B cell (primary cell): ENCODE data around the gene KNSTRN. TPM values are rescaled to one million over a fixed set of nuclear protein-coding genes. Genes with fewer than 3 reads are reported as not detected.

Source experiments
- ATAC-seq: fragments of 200-7000 bp; cut with Tn5 transposase; one replicate; pipeline ENCODE4 v1.10.0; 2021; ENCODE audit warnings: low read depth, mild to moderate bottlenecking, moderate number of reproducible peaks, moderate library complexity
- CTCF ChIA-PET: fragments of 350-600 bp; sonication (Branson Sonifier 250); formaldehyde crosslinking; loops from one replicate; lab custom pipeline; 2021; ENCODE audit warnings: antibody characterized with exemption, inconsistent platforms; lab: Charles Lee
- POLR2A ChIA-PET: fragments of 350-600 bp; sonication (Branson Sonifier 250); formaldehyde crosslinking; loops from one replicate; lab custom pipeline; 2021; ENCODE audit warnings: antibody characterized with exemption; lab: Charles Lee
- DNase-seq: peaks from one replicate; pipeline ENCODE4 v3.0.0; 2013
- H2AFZ ChIP-seq: 2 replicates; pipeline ENCODE4 v1.6.1; 2012; ENCODE audit warnings: mild to moderate bottlenecking, low read depth, low read length; ENCODE audit not compliant: insufficient read depth, poor library complexity, severe bottlenecking
- H3K27ac ChIP-seq, 2 donors: 1 replicate in 1 of 2; 2 replicates in 1 of 2; pipeline ENCODE4 v1.5.1; 2012 to 2013; ENCODE audit warnings: low read length in 2 of 2, mild to moderate bottlenecking in 2 of 2, moderate library complexity in 1 of 2
- H3K27me3 ChIP-seq, 4 experiments: fragments of 200-600 bp in 1 of 4; sonication (generic) in 1 of 4; replicated peaks in 1 of 4; 1 replicate in 2 of 4; 2 replicates in 2 of 4; pipeline versions ENCODE4 v1.6.1 to v1.7.0; 2013 to 2016; ENCODE audit warnings: low read length in 3 of 4, mild to moderate bottlenecking in 2 of 4, mixed read lengths in 1 of 4, moderate library complexity in 1 of 4; ENCODE audit not compliant: insufficient read depth in 4 of 4, control insufficient read depth in 3 of 4; ENCODE audit errors: control extremely low read depth in 1 of 4
- H3K36me3 ChIP-seq, 2 experiments: replicated peaks in 1 of 2; 1 replicate in 1 of 2; 2 replicates in 1 of 2; pipeline versions ENCODE4 v1.6.1 to v1.7.1; 2013; ENCODE audit warnings: low read length in 1 of 2; ENCODE audit not compliant: insufficient read depth in 2 of 2, control insufficient read depth in 1 of 2; ENCODE audit errors: control extremely low read depth in 1 of 2, extremely low read depth in 1 of 2
- H3K4me1 ChIP-seq, 2 donors: fragments of 200-600 bp in 1 of 2; sonication (generic) in 1 of 2; 1 replicate in 1 of 2; 2 replicates in 1 of 2; pipeline versions ENCODE4 v1.5.1 to v1.6.1; 2013 to 2017; ENCODE audit warnings: low read length in 2 of 2; ENCODE audit not compliant: control insufficient read depth in 2 of 2, insufficient read depth in 2 of 2
- H3K4me2 ChIP-seq: replicated peaks from 2 replicates; pipeline ENCODE3; 2012; ENCODE audit warnings: mild to moderate bottlenecking, low read depth, low read length; ENCODE audit not compliant: poor library complexity, severe bottlenecking
- H3K4me3 ChIP-seq, 5 experiments: fragments of 200-600 bp in 1 of 5; sonication (generic) in 1 of 5; 1 replicate in 3 of 5; 2 replicates in 2 of 5; pipeline versions ENCODE4 v1.5.1 to v1.7.0; 2011 to 2016; ENCODE audit warnings: low read length in 4 of 5, mild to moderate bottlenecking in 4 of 5, low read depth in 2 of 5, control low read depth in 1 of 5, moderate library complexity in 1 of 5; ENCODE audit not compliant: insufficient read depth in 1 of 5; ENCODE audit errors: control extremely low read depth in 1 of 5, extremely low read depth in 1 of 5
- H3K79me2 ChIP-seq: fragments of 200-600 bp; sonication (generic); one replicate; pipeline ENCODE4 v1.6.0; 2016; ENCODE audit warnings: low read length; ENCODE audit not compliant: control insufficient read depth, insufficient read depth
- H3K9ac ChIP-seq: fragments of 200-600 bp; sonication (generic); 2 replicates; pipeline ENCODE4 v1.6.1; 2017; ENCODE audit warnings: mild to moderate bottlenecking, low read length, moderate library complexity
- H3K9me3 ChIP-seq, 3 donors: one replicate each; pipeline versions ENCODE4 v1.6.1 to v1.7.1; 2013; ENCODE audit warnings: low read length in 2 of 3; ENCODE audit not compliant: control insufficient read depth in 2 of 3, insufficient read depth in 1 of 3; ENCODE audit errors: control extremely low read depth in 1 of 3
- H4K20me1 ChIP-seq: 2 replicates; pipeline ENCODE4 v1.6.0; 2012; ENCODE audit warnings: mild to moderate bottlenecking, low read length; ENCODE audit not compliant: insufficient read depth, control insufficient read depth, poor library complexity, severe bottlenecking
- H3K27ac Mint-ChIP-seq: one replicate; pipeline ENCODE4 v1.8.0; 2021; ENCODE audit warnings: mixed read lengths
- H3K27me3 Mint-ChIP-seq: one replicate; pipeline ENCODE4 v1.8.0; 2021; ENCODE audit warnings: mixed read lengths
- H3K4me1 Mint-ChIP-seq: one replicate; pipeline ENCODE4 v1.8.0; 2021; ENCODE audit warnings: mixed read lengths
- H3K4me3 Mint-ChIP-seq: one replicate; pipeline ENCODE4 v1.8.0; 2021; ENCODE audit warnings: mixed read lengths
- H3K9me3 Mint-ChIP-seq: one replicate; pipeline ENCODE4 v1.8.0; 2022; ENCODE audit warnings: mixed read lengths; ENCODE audit not compliant: insufficient read depth
- CTCF ChIP-seq: fragments of 200-600 bp; IDR thresholded peaks from one replicate; pipeline ENCODE4 v1.8.0; 2022; ENCODE audit warnings: antibody characterized with exemption, mild to moderate bottlenecking
- EZH2 ChIP-seq: IDR thresholded peaks from 2 replicates; pipeline ENCODE4 v1.6.1; 2012; ENCODE audit warnings: borderline replicate concordance, low read depth, mild to moderate bottlenecking, moderate library complexity, low read length; ENCODE audit not compliant: insufficient read depth, poor library complexity, severe bottlenecking
- WGBS: methylation state at CpG from one replicate; pipeline ENCODE4 v1.1.5; 2013; ENCODE audit warnings: missing lambda C conversion rate; ENCODE audit not compliant: insufficient coverage; 5-methylcytosine and 5-hydroxymethylcytosine counted together
- intact Hi-C: fragments of 100-400 bp; cut with micrococcal nuclease; formaldehyde crosslinking; loops from one replicate; pipeline ENCODE4 v1.10.0; 2022
- polyA plus RNA-seq: library from polyadenylated mRNA; depleted of rRNA; stranded (reverse); fragments of >200 nt; gene quantifications from 2 replicates; pipeline ENCODE4 v1.2.3, GENCODE V29; 2012
- total RNA-seq, 2 donors: library from RNA; stranded (reverse); fragments of 120-200 nt in 1 of 2; gene quantifications; 1 replicate in 1 of 2; 2 replicates in 1 of 2; pipeline versions ENCODE4 v1.2.3 to v1.2.4, GENCODE V29; 2013 to 2022

The KNSTRN gene
- total and polyA plus RNA-seq, 2 donors (not counting 1 experiment from before 2014, with no cell fraction given): 4.0 to 14.0 TPM

GRCh38 chr15:40337597-40337996 is 44.9 kb upstream of the KNSTRN start:
- Mint-ChIP-seq H3K4me3 (no peak overlapping the region), H3K4me1 (peaks cover 26% of the 10 kb centered on the region), H3K27ac (no peak overlapping the region), H3K27me3 (peaks cover 4% of the 10 kb centered on the region), H3K9me3 (no peaks in the 10 kb centered on the region)
- Histone ChIP-seq H4K20me1 (no peaks in the 10 kb centered on the region), H2AFZ (no peak overlapping the region), H3K36me3 (no peaks in the 10 kb centered on the region), H3K4me1 (peaks cover 21 to 31% of the 10 kb centered on the region in 2 donors), H3K4me2 (peak overlapping the region; percentile 61), H3K79me2 (no peaks in the 10 kb centered on the region), H3K9me3 (no peaks in the 10 kb centered on the region), H3K27me3 (peaks cover 0 to 12% (median 0%) of the 10 kb centered on the region in 4 experiments), H3K4me3 (no peak overlapping the region), H3K27ac (no peak overlapping the region), H3K9ac (no peak overlapping the region)
- ATAC-seq (no peak), DNase-seq (no peak)
- ChIA-PET POLR2A (interaction anchor here (0.6 to 1.7 kb wide), 5 partner anchors 15 to 60 kb away, joined by 3 to 8 read pairs (median 4); partner anchors contain the start of gene PLCB2), CTCF (interaction anchor here (0.7 to 15.0 kb wide), 39 partner anchors 10 to 653 kb away, joined by 3 to 382 read pairs (median 5); partner anchors contain the start of genes ANKRD63, BAHD1, DISP2 and FSIP1)
- intact Hi-C loops: no loop called here
- TF ChIP-seq EZH2: no peak
- TF ChIP-seq CTCF: no peak
- 88% methylated on average over 12 of the region's 19 CpGs for WGBS

- H3K4me1 ChIP-seq: peaks cover 21 to 31% of the 10 kb centered on the region in 2 donors
- peak overlapping the region; percentile 61 for H3K4me2 ChIP-seq
- 58% methylated on average over 8 of the region's 11 CpGs for WGBS
- DNase-seq (peak; percentile 84), ATAC-seq (peak; percentile 94)
- Mint-ChIP-seq H3K27me3 (peaks cover 4% of the 10 kb centered on the region), H3K4me1 (peaks cover 24% of the 10 kb centered on the region), H3K9me3 (no peaks in the 10 kb centered on the region), H3K27ac (no peak overlapping the region), H3K4me3 (peak overlapping the region; percentile 37)
- no peak overlapping the region for H3K27ac ChIP-seq
- ChIA-PET POLR2A (interaction anchor here (0.6 to 1.7 kb wide), 4 partner anchors 16 to 60 kb away, joined by 3 to 8 read pairs (median 4); partner anchors contain the start of gene PLCB2), CTCF (interaction anchor here (0.7 to 15.0 kb wide), 36 partner anchors 11 to 654 kb away, joined by 3 to 382 read pairs (median 5); partner anchors contain the start of genes ANKRD63, BAHD1, DISP2 and FSIP1)
- H3K4me3 ChIP-seq: no peak overlapping the region
- TF ChIP-seq CTCF (peak; percentile 97), EZH2 (no peak)
- no peaks in the 10 kb centered on the region for H3K79me2 ChIP-seq
- no peaks in the 10 kb centered on the region for H3K9me3 ChIP-seq
- H2AFZ ChIP-seq: no peak overlapping the region
- peaks cover 0 to 12% (median 0%) of the 10 kb centered on the region in 4 experiments for H3K27me3 ChIP-seq
- no peaks in the 10 kb centered on the region for H4K20me1 ChIP-seq
- no peaks in the 10 kb centered on the region for H3K36me3 ChIP-seq
- intact Hi-C loops: loop anchor here (1.0 kb wide), 4 partner anchors 15 to 121 kb away; partner anchors contain the start of genes INAFM2 and PLCB2
- H3K9ac ChIP-seq: no peak overlapping the region
Observed at GRCh38 chr15:40338041-40338657, 44.4 kb upstream of the KNSTRN start.
